NCI-H146 treated with DMSO at 0.1 percent for 48 hours (cell line): Measurements from ENCODE around the gene ZNF585A.
A peak's percentile ranks its signal among the peaks of the same experiment; 100 is the strongest.
"Not testable (repeated sequence)": the region's sequence is repeated elsewhere in the genome, so short reads cannot be mapped to it uniquely, and the experiment has no call there.

ENCODE experiments used
- DNase-seq: peaks from one replicate; lab custom pipeline; 2025; ENCODE audit not compliant: unreplicated experiment; lab: John Stamatoyannopoulos, UW

Gene ZNF585A

DNA sequence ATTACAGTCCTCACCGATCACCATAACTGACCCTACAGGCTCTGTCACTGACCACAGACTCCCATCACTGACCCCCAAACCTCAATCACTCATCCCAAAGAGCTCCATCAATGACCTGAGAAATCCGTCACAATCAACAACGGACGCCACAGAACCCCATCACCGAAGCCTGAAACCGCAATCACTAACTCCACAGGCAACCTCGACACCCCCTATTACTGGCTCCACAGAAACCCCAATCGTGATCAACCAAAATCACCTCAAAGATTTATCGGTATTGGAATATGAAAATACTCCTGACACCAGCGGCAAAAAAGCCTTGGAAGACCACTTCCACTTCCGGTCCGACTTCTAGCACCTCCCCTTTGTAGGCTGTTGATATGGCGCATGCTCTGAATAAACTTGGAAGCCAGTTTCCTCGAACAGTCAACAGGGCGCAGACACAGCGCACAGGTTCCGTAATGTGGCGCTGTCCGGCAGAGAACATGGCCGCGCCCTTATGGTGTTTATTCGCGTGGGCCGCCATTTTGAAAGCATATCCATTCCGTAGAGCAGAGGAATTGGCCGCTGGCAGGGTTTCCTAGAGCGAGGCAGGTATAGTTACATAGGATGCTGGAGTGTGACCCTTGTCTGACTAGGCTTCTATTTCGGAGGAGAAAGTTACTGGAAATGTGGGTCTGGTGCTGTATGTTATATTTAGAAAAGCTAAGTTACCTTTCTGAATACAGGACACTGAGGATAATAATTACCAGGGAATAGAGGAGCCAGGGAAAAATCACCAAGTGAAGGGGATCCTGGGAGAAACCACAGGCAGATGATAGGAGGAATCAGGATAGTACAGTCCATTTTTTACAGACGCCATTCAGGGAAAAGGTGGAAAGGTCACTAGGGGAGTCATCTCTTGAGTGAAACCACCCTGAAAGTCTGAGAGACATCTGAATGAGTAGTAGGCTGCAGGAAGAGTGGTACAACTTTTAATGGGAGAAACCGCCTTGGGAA, at the start of gene ZNF585A:
Gene ZNF585A, minus strand, starts transcription at position 328 of the 999 bp plus-strand sequence. CDS start 2,785 bp downstream, outside the sequence.
- DNase-seq, result peak; percentile 98

GRCh38 chr19:37221136-37221535, 48.6 kb upstream of the ZNF585A start:
- DNase-seq, result no peak

GRCh38 chr19:37220383-37220782, 47.9 kb upstream of the ZNF585A start:
- DNase-seq, result no peak

- no peak for DNase-seq
Measured at GRCh38 chr19:37218592-37218935, 46.1 kb upstream of the ZNF585A start.

DNA sequence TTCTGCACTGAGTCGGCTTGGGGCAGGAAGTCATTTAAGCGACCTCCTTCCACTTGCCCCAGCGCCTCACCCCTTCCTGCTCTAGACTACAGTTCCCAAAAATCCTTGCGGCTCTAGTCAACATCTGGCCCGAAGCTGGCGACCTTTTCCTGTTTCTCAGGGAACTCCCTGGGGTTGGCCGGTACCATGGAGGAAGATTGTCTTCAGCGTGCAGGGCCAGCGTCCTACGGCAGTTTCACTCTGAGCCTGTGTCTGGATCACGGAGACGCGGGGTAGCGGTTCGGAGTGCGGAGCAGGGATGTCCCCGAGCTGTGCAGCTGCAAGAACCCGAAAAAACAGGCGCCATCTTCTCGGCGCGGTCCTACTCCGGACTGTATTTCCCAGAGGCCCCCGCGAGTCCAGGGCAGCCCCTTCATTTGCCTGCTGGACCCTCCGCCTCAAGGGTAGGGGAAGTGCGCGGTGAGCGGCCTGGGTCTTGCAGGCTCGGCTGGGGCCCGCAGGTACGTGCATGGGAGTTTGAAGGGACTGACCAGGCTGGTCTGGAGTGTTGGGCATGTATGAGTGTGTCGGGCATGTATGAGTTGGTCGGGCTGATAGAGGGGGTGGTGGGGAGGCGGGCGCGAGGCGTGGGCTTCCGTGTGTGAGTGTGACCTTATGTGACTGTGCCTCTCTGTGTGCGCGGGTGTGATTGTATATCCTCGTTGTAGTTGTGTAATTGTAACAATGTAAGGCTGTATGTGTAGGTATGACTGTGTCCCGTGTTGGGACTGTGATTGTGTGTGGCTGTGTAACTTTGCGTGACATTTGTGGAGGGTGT, 45.5 kb upstream of the ZNF585A start, which contains the start of gene ZNF383:
Gene ZNF383, plus strand, starts transcription at position 440 of the 817 bp plus-strand sequence. CDS start 12,240 bp downstream, outside the sequence.
- peak; percentile 90 for DNase-seq

DNA sequence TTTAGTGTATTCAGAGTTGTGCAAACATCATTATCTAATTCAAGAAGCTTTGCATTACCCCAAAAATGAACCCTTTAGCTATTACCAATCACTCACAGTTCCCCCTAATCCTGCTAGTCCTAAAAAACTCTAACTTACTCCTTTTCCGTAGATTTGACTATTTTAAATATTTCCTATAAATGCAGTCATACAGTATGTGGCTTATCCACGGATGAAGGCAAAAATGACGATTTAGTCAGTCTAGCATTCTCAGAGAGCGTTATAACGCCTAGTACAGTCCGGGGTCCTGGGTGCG, 44.9 kb upstream of the ZNF585A start:
- DNase-seq, result no peak

DNA sequence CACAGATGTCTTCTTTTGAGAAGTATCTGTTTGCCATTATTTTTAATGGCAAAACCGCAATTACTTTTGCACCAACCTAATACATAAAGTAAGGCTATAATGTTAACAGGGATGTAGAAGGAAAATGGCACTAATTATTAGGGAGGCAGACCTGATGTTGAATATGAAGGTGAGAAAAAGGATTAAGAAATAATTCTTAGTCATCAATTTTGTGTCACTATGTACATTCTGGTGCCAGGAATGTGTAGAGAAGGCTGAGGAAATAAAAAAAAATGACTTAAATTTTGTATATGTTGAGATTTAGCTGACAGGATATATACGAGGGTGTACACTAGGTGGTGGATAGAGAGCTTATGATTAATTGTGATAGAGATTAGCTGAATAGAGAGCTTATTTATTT, 25.3 kb upstream of the ZNF585A start:
- no peak for DNase-seq

GRCh38 chr19:37197115-37197514, 24.6 kb upstream of the ZNF585A start:
- DNase-seq, result not testable (repeated sequence)

DNA sequence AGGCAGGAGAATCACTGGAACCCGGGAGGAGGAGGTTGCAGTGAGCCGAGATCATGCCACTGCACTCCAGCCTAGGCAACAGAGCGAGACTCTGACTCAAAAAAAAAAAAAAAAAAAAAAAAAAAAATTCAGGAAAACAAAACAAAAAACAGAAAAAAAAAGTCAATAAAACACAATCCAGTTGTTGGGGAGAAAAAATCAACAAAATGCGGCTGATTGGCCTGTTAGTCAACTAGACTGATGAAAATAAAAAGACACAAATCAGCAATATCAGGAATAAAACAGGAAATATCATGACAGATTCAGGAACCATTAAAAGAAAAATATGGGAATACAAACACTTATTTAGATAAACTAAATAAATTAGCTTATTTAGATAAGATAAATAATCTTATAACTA, 22.8 kb upstream of the ZNF585A start:
- not testable (repeated sequence) for DNase-seq

- DNase-seq, result not testable (repeated sequence)
Measured at GRCh38 chr19:37186071-37186470, 13.6 kb upstream of the ZNF585A start.

GRCh38 chr19:37165635-37166034, 6.9 kb downstream of the ZNF585A start:
- no peak for DNase-seq

DNA sequence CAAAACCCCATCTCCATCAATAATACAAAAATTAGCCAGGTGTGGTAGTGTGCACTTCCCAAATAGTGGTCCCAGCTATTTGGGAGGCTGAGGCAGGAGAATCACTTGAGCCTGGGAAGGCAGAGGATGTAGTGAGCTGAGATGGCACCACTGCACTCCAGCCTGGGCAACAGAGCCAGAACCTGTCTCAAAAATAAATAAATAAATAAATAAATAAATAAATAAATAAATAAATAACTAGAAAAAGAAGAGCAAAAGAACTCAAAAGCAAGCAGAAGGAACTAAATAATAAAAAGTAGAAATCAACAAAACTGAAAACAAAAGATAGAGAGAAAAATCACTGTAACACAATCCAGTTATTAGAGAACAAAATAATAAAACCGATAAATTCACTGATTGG, 12.3 kb downstream of the ZNF585A start:
- no peak for DNase-seq

DNA sequence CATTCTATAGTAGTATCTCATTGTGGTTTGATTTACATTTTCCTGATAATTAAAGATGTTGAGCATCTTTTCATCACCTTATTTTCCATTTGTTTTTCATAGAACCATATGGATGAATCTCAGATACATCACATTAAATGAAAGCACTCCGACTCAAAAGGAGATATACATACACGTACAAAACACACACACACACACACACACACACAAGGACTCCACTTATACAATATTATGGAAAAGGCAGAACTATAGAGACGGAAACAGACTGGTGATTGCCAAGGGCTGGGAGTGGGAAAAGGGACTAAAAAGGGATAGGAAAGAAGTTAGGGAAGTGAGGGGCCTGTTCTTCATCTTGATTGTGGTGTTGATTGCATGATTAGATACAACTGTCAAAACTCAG, 24.3 kb downstream of the ZNF585A start:
- DNase-seq, result no peak

DNA sequence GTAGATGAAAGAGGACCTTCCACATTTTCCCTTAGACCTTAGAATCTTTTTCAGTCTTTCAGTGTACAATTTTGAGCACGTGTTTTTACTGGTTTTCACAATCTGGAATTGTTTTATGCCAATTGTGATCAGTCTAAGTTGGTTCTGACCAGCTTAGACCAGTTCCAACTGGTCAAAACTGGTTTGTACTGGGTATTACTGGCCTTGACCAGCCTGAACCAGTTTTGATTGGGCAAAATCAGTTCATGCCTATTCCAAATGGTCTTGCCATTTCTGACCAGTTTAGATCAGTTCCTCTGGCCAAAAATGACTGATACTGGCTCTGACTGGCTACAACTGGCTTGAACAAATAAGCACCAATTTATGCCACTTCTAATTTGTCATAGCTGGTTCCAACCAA, 36.4 kb downstream of the ZNF585A start:
- no peak for DNase-seq

DNA sequence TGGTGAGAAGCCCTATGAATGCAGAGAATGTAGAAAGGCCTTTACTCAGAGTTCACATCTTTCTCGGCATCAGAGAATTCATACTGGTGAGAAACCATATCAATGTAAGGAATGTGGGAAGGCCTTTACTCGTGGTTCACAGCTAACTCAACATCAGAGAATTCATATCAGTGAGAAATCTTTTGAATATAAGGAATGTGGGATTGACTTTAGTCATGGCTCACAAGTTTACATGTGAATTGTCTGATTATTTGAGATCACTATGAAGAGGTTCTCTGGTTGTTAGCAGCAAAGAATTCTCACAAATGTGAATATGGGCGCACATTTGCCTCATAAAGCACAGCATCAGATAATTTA, 43.7 kb downstream of the ZNF585A start:
- no peak for DNase-seq

DNA sequence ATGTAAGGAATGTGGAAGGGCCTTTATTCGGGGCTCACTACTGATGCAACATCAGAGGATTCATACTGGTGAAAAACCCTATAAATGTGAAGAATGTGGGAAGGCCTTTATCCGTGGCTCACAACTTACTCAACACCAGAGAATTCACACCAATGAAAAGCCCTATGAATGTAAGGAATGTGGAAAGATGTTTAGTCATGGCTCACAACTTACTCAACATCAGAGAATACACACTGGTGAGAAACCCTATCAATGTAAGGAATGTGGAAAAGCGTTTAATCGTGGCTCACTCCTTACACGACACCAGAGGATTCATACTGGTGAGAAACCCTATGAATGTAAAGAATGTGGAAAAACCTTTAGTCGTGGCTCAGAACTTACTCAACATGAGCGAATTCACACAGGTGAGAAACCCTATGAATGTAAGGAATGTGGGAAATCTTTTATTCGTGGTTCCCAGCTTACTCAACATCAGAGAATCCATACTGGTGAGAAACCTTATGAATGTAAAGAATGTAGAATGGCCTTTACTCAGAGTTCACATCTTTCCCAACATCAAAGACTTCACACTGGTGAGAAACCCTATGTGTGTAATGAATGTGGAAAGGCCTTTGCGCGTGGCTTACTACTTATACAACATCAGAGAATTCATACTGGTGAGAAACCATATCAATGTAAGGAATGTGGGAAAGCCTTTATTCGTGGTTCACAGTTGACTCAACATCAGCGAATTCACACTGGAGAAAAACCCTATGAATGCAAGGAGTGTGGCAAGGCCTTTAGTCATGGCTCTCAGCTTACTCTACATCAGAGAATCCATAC, 44.3 kb downstream of the ZNF585A start:
- no peak for DNase-seq

- not testable (repeated sequence) for DNase-seq
Measured at GRCh38 chr19:37122093-37122492, 50.4 kb downstream of the ZNF585A start.

GRCh38 chr19:37114001-37114400, 58.5 kb downstream of the ZNF585A start:
- DNase-seq, result no peak

GRCh38 chr19:37111753-37112152, 60.7 kb downstream of the ZNF585A start:
- DNase-seq, result not testable (repeated sequence)

GRCh38 chr19:37104135-37104534, 68.4 kb downstream of the ZNF585A start:
- not testable (repeated sequence) for DNase-seq

DNA sequence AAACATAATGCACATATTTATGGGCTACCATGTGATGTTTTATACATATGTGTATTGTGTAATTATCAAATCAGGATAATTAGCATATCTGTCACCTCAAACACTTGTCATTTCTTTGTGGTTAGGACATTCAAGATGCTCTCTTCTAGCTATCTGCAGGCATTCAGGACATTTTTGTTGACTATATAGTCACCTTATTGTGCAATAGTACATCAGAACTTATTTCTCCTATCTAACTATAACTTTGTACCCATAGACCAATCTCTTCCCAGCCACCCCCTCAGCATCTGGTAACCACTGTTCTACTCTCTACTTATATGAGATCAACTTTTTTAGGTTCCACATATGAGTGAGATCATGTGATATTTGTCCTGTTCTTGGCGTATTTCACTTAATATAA, 73.9 kb downstream of the ZNF585A start:
- DNase-seq, result no peak
